Measurements from ENCODE around the gene ADGRF3. TPM values are rescaled to one million over a fixed set of nuclear protein-coding genes. Genes with fewer than 3 reads are reported as not detected.
A peak's percentile ranks its signal among the peaks of the same experiment; 100 is the strongest.

Gene ADGRF3
- total and polyA plus RNA-seq, 9 of the 15 experiments (the other 6 are each of a cell fraction or from before 2014, with no cell fraction given): 0.04 to 0.54 (median 0.16) TPM; not detected in 2

- TF ChIP-seq ZKSCAN3 (CRISPR knock-in tag; IDR thresholded peaks at IDR 0.05) (no peak), ZNF699 (CRISPR knock-in tag; IDR thresholded peaks at IDR 0.05; ENCODE audit: insufficient replicate concordance) (no peak), SRSF9 (IDR thresholded peaks at IDR 0.05; ENCODE audit: borderline replicate concordance, low read depth, low read length) (no peak), DEAF1 (CRISPR knock-in tag; IDR thresholded peaks at IDR 0.05) (no peak), ZFP91 (CRISPR knock-in tag; IDR thresholded peaks at IDR 0.05) (no peak), ZBTB9 (CRISPR knock-in tag; IDR thresholded peaks at IDR 0.05) (peak; percentile 59), GATAD2A (IDR thresholded peaks at IDR 0.05) (peak; percentile 62; the same call in 1 of the 2 replicates)
Measured at GRCh38 chr2:26345545-26346453, 790 bp downstream of the ADGRF3 start, which contains the start of gene SELENOI (continued).
